KBM-7 (cell line): ENCODE data around the gene TTC3.
A peak's percentile ranks its signal among the peaks of the same experiment; 100 is the strongest.

Experiments used
- DNase-seq: peaks from one replicate; pipeline ENCODE4 v3.0.0-alpha.2; 2015
- in situ Hi-C: fragments of 300-500 bp; cut with MboI; formaldehyde crosslinking; loops from 2 replicates; pipeline ENCODE4 v1.14.3; 2020; ENCODE audit warnings: low sequenced_read_pairs, low pct_unique_long_range_greater_than_20kb, mixed read lengths

TTC3 gene

DNA sequence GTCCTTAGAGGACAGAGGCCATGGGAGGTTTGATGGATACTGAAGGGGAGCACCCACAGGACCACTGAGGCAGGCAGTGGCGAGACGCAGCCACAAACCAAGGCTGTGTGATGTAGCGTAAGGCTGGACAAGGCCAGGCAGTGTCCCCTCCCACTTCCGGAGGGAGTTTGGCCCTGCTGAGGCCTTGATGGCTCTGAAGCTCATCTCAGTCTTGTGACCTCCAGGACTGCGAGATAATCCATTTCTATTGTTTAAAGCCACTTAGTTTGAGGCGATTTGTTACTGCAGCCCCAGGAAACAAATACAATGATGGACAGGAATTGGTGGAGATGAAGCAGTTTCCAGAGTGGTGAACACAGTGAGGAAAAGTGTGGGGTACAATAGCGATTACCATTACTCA is 15.4 kb upstream of the TTC3 start:
- in situ Hi-C loops, result no loop called here

DNA sequence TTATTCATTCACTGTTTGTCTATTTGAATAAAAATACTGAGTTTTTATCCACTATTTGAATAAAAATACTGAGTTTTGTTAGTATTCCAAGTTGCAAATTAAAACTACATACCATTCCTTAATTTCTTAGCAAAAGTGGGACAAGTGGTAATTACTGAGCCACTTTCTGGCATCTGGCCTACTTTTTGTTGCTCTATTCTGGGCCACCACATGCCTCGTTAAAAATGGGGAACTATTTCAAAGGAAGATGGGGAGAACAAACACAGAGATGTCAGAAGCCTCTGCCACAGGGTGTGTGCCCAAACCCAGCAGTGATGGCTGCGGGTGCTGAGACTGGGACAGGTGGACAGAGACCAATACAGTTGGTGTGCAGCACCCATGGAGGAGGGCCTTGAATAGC is 14.8 kb upstream of the TTC3 start:
- peak; percentile 66 for DNase-seq
- in situ Hi-C loops, result no loop called here

More for the DNA sequence above, 15.4 kb upstream of the TTC3 start:
- no peak for DNase-seq

DNA sequence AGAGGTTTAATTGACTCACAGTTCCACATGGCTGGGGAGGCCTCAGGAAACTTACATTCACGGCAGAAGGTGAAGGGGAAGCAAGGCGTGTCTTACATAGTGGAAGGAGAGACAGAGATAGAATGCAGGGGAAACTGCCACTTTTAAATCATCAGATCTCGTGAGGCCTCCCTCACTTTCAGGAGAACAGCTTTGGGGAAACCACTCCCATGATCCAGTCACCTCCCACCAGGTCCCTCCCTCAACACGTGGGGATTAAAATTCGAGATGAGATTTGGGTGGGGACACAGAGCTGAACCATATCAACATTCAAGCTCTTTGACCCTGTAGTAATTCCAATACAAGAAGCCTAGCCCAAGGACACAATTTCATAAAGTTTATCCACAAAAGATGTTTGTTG is 13.9 kb upstream of the TTC3 start:
- in situ Hi-C loops, result no loop called here
- peak; percentile 64 for DNase-seq

DNA sequence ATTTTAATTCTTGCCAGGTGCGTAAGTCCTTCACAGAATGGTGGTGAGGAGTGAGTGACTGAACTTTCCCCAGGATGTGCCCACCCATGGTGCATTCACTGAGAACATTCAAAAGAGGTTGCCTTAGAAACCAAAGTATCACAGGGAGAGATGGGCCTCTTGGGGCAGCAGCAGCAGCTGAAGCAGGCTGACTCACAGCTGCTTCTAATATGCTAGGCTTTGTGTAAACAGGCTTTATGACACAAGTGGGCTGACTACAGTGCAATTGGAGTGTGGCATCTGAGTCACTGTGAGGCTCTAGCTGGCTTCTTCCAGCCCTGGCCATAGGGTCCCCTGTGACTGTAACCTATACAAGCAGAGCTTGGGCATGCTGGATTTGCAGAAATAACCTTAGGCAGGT is 12.8 kb upstream of the TTC3 start:
- in situ Hi-C loops, result no loop called here
- DNase-seq, result no peak

- DNase-seq, result no peak
These were observed 11.0 kb upstream of the TTC3 start for GRCh38 chr21:37061926-37062592.

GRCh38 chr21:37062593-37062935 is 10.5 kb upstream of the TTC3 start:
- in situ Hi-C loops, result no loop called here

More at GRCh38 chr21:37061926-37062592, 11.0 kb upstream of the TTC3 start:
- in situ Hi-C loops, result no loop called here

GRCh38 chr21:37063433-37063832 is 9.6 kb upstream of the TTC3 start:
- no peak for DNase-seq
- in situ Hi-C loops, result no loop called here

More at GRCh38 chr21:37062593-37062935, 10.5 kb upstream of the TTC3 start:
- DNase-seq, result no peak

DNA sequence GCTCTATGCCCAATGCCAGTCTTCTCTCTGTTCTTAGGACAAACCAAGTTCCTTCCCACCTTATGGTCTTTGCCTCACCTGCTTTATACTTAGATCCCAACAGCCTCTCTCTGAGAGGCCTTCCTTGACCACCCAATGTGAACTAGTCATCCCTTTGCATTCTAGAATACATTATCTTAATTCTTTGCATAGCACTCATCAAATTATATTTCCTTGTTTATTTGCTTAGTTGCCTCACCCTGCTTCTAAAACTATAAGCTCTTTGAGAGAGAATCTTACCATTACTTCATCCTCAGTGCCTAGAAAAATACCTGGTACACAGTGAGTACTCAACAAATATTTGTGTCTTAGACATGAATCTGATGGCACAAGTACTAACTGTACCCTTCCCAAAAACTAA is 8.2 kb upstream of the TTC3 start:
- in situ Hi-C loops, result no loop called here
- DNase-seq, result no peak

DNA sequence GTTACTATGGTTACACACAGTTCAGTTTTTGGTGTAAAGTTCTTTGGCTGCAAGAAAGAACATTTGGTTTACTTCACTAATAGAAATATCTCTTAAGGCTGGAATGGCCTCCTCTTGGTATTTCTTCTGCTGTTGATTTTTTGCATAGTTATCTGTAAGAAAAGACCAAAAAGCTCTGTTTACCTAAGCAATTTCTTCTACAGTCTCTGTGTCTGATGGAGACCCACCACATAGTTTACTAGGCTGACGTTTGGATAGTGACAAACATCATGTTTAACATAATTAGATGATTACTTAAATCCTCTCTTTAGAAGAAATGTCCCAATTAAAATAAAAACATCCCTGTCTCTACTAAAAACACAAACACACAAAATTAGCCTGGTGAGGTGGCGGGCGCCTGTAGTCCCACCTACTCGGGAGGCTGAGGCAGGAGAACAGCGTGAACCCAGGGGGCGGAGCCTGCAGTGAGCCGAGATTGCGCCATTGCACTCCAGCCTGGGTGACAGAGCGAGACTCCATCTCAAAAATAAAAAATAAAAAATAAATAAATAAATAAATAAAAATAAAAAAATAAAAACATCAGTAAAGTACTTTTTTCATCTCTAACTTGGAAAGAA is 7.4 kb upstream of the TTC3 start:
- DNase-seq, result no peak

GRCh38 chr21:37071561-37072273 is 1.3 kb upstream of the TTC3 start:
- in situ Hi-C loops, result no loop called here
- DNase-seq, result peak; percentile 51

More for the DNA sequence above, 7.4 kb upstream of the TTC3 start:
- in situ Hi-C loops, result no loop called here

GRCh38 chr21:37072274-37072987 is 623 bp upstream of the TTC3 start:
- DNase-seq, result no peak
- in situ Hi-C loops, result no loop called here

DNA sequence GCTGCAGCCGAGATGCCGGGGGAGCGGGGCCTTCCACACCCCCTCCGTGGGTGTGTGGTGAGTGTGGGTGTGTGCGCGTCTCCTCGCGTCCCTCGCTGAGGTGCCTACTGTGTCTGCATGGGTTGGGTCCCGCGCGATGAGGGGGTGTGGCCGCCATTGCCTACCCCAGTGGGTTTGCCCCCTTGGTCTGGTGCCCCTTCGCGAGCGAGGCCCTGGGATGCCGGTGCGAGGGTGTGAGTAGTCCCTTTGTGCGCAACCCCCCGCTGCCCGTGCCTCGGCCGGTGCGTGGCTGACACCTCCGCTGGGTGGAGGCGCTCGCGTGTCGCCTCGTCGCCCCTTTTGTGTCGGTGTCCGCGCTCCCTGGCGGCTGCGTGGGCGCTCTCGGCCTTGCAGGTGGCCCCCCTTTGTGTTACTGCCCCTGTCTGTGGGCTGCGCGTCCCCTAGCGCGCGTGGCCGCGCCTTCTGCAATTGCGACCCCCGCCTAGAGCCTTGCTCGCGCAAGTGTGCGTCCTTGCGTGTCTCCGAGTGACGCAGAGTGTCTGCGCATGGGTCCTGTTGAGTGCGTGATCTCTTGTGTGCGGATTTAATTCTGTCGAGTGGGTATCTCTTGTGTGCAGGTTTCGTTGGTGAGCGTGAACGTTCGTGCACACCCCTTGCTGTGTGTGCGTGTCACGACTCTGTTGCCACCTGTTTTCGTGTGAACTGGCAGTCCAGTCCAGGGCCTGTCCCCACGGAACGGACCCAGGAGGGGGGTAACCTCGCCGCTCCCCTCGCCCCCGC is 553 bp downstream of the TTC3 start:
- in situ Hi-C loops, result no loop called here
- no peak for DNase-seq

DNA sequence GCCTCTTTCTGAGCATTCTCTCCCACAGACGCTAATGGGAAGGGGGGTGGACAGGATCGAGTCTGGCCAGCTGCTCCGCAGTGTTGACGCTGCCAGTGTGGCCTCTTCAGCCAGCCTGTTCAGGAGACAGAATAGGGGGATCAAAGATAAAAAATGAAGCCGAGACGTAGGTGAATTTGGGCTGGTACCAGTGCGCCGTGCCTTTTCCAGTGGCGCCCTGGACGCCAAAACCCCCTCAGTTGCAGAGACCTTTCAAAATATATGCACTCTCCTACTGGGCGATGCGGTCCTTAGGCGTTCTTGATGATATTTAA is 1.1 kb downstream of the TTC3 start:
- no peak for DNase-seq
- in situ Hi-C loops, result no loop called here

- in situ Hi-C loops, result no loop called here
- no peak for DNase-seq
These were observed 1.5 kb downstream of the TTC3 start for GRCh38 chr21:37074546-37074945.

DNA sequence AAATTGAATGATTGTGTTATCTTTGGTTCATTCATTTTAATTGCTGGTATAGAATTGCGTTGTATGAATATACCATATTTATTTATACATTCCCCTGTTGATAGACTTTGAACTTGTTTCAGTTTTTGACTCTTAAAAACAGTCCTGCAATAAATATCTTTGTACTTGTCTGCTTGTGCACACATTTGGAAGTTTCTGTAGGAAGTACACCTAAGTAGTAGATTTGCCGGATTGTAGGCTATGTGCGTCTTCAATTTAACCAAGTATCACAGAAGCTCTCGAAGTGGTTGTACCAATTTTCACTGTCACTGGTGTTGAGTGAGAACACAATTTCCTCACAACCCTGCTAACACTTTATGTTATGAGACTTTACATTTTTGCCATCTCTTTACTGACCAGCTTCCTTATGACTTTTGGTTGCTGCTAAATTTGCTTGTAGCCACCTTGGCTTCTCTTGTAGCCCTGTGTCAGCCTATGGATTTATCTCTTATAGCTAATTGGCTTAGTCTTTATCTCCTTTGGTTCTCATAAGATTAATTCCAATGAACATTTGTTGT is 2.2 kb downstream of the TTC3 start:
- no peak for DNase-seq
- in situ Hi-C loops, result no loop called here

GRCh38 chr21:37076087-37076850 is 3.2 kb downstream of the TTC3 start:
- no peak for DNase-seq
- in situ Hi-C loops, result no loop called here

- no peak for DNase-seq
- in situ Hi-C loops, result no loop called here
These were observed 4.3 kb downstream of the TTC3 start for GRCh38 chr21:37077403-37077802.

- in situ Hi-C loops, result no loop called here
- peak; percentile 72 for DNase-seq
These were observed 6.3 kb downstream of the TTC3 start for GRCh38 chr21:37079211-37079824.
